ENCODE measurements around the gene CHD5. TPM values are rescaled to one million over a fixed set of nuclear protein-coding genes. Genes with fewer than 3 reads are reported as not detected.

The CHD5 gene
- polyA plus RNA-seq, 1 donor (not counting 4 experiments of a cell fraction or from before 2014, with no cell fraction given), result 0.07 TPM

DNA sequence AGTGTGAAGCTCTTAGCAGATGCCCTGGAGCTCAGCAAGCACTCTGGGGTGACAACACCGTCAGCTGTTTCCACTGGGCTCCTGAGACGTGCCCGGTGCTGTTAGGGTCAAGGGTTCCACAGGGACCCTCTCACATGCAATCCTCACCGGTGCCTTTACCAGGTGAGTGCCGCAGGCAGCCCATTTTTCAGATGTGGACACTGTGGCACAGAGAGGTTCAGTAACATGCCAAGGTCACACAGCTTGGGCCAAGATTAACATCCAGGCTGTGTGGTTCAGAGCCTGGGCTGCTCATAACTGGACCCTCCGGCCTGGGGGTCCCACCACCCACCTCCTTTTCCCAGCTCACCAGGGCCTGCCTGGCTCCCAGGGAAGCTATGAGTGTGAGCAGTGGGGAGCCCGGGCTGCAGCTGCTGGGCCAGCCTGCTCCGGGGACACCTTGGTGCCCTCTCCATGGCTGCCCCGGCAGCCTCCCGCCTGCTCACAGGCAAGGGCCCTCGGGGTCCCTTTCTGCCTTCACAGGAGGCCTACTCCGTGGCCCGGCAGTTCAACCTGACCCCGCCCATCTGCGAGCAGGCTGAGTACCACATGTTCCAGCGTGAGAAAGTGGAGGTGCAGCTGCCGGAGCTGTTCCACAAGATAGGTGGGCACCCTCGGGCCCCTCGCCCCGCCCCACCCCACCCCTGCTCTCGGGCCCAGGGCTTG is 85.2 kb downstream of the CHD5 start:
- Histone ChIP-seq H2AFZ (ENCODE audit: control insufficient read depth, low read length) (no peak overlapping the region), H3K9me3 (ENCODE audit: control insufficient read depth, low read depth, low read length) (no peaks in the 10 kb centered on the region), H4K20me1 (ENCODE audit: control insufficient read depth, extremely low read depth, insufficient read depth, low read length) (no peaks in the 10 kb centered on the region), H3K4me3 (ENCODE audit: control insufficient read depth in 2 of 3, extremely low read depth in 1 of 3, insufficient read depth in 2 of 3, low read depth in 1 of 3, low read length in 3 of 3) (no peak overlapping the region), H3K27me3 (ENCODE audit: control insufficient read depth, extremely low read depth, insufficient read depth, low read length) (peaks cover 12% of the 10 kb centered on the region), H3K9me1 (ENCODE audit: control insufficient read depth, extremely low read depth, insufficient read depth, low read length) (no peaks in the 10 kb centered on the region), H3K4me1 (ENCODE audit: control insufficient read depth, extremely low read depth, insufficient read depth, low read length) (no peaks in the 10 kb centered on the region), H3K4me2 (ENCODE audit: control insufficient read depth, extremely low read depth, insufficient read depth, low read depth, low read length) (no peak overlapping the region), H3K27ac (ENCODE audit: control insufficient read depth, insufficient read depth, low read length) (no peak overlapping the region), H3K36me3 (ENCODE audit: control insufficient read depth in 2 of 2, extremely low read depth in 1 of 2, insufficient read depth in 2 of 2, low read length in 2 of 2) (no peaks in the 10 kb centered on the region), H3K9ac (ENCODE audit: control insufficient read depth, extremely low read depth, insufficient read depth, low read length) (no peak overlapping the region), H3K79me2 (ENCODE audit: control insufficient read depth, insufficient read depth, low read length) (no peaks in the 10 kb centered on the region)
- TF ChIP-seq, protein P1, sequence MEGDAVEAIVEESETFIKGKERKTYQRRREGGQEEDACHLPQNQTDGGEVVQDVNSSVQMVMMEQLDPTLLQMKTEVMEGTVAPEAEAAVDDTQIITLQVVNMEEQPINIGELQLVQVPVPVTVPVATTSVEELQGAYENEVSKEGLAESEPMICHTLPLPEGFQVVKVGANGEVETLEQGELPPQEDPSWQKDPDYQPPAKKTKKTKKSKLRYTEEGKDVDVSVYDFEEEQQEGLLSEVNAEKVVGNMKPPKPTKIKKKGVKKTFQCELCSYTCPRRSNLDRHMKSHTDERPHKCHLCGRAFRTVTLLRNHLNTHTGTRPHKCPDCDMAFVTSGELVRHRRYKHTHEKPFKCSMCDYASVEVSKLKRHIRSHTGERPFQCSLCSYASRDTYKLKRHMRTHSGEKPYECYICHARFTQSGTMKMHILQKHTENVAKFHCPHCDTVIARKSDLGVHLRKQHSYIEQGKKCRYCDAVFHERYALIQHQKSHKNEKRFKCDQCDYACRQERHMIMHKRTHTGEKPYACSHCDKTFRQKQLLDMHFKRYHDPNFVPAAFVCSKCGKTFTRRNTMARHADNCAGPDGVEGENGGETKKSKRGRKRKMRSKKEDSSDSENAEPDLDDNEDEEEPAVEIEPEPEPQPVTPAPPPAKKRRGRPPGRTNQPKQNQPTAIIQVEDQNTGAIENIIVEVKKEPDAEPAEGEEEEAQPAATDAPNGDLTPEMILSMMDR (optimal IDR thresholded peaks at IDR 0.05 in 1 of 3, IDR thresholded peaks at IDR 0.05 in 1 of 3, conservative IDR thresholded peaks at IDR 0.05 in 1 of 3; ENCODE audit: extremely low read depth in 1 of 3, insufficient read depth in 2 of 3, low read length in 3 of 3), result no peak
- no peak for TF ChIP-seq EZH2 (IDR thresholded peaks at IDR 0.05; ENCODE audit: low read length)
- DNase-seq (ENCODE audit: low read depth, low spot score) (no peak), FAIRE-seq (no peak)
- dilution Hi-C loops (cut with MboI; ENCODE audit: extremely low pct_ligation_motif_present, low sequenced_read_pairs), result no loop called here

DNA sequence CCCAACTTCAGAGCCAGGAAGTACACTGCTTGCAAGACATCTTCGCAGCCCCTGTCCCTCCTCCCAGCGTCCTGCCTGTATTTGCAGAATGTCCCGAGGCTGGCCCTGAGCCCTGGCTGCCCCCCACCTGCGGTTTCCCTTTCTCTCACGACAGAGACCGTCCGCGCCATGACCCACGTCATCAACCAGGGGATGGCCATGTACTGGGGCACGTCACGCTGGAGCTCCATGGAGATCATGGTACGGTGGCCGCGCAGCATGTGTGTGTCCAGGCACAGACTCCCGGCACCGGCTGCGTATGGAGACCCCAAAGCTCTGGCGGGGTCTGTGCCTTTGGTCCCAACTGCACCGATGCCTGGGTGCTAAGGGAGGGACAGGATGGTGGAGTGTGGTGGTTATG is 85.9 kb downstream of the CHD5 start:
- Histone ChIP-seq H3K4me2 (ENCODE audit: control insufficient read depth, extremely low read depth, insufficient read depth, low read depth, low read length) (no peak overlapping the region), H3K4me1 (ENCODE audit: control insufficient read depth, extremely low read depth, insufficient read depth, low read length) (no peaks in the 10 kb centered on the region), H3K36me3 (ENCODE audit: control insufficient read depth in 2 of 2, extremely low read depth in 1 of 2, insufficient read depth in 2 of 2, low read length in 2 of 2) (no peaks in the 10 kb centered on the region), H3K27ac (ENCODE audit: control insufficient read depth, insufficient read depth, low read length) (no peak overlapping the region), H3K9me3 (ENCODE audit: control insufficient read depth, low read depth, low read length) (no peaks in the 10 kb centered on the region), H4K20me1 (ENCODE audit: control insufficient read depth, extremely low read depth, insufficient read depth, low read length) (no peaks in the 10 kb centered on the region), H3K9me1 (ENCODE audit: control insufficient read depth, extremely low read depth, insufficient read depth, low read length) (no peaks in the 10 kb centered on the region), H3K79me2 (ENCODE audit: control insufficient read depth, insufficient read depth, low read length) (no peaks in the 10 kb centered on the region), H3K9ac (ENCODE audit: control insufficient read depth, extremely low read depth, insufficient read depth, low read length) (no peak overlapping the region), H2AFZ (ENCODE audit: control insufficient read depth, low read length) (no peak overlapping the region), H3K4me3 (ENCODE audit: control insufficient read depth in 2 of 3, extremely low read depth in 1 of 3, insufficient read depth in 2 of 3, low read depth in 1 of 3, low read length in 3 of 3) (no peak overlapping the region), H3K27me3 (ENCODE audit: control insufficient read depth, extremely low read depth, insufficient read depth, low read length) (peaks cover 12% of the 10 kb centered on the region)
- dilution Hi-C loops (cut with MboI; ENCODE audit: extremely low pct_ligation_motif_present, low sequenced_read_pairs), result no loop called here
- TF ChIP-seq, protein P1 (optimal IDR thresholded peaks at IDR 0.05 in 1 of 3, IDR thresholded peaks at IDR 0.05 in 1 of 3, conservative IDR thresholded peaks at IDR 0.05 in 1 of 3; ENCODE audit: extremely low read depth in 1 of 3, insufficient read depth in 2 of 3, low read length in 3 of 3), result no peak
- TF ChIP-seq EZH2 (IDR thresholded peaks at IDR 0.05; ENCODE audit: low read length), result no peak
- DNase-seq (ENCODE audit: low read depth, low spot score) (no peak), FAIRE-seq (no peak)

Measured in keratinocyte (primary cell).